Stimulated activated CD8-positive, alpha-beta memory T cell treated with anti-CD3 and anti-CD28 coated beads, Interleukin-4, amount 100 ng/mL, for 24 hours (primary cell): ENCODE results near the gene NRL.
"Not testable (repeated sequence)": the region's sequence is repeated elsewhere in the genome, so short reads cannot be mapped to it uniquely, and the experiment has no call there.

Experiments
- DNase-seq: peaks from one replicate; pipeline ENCODE4 v3.0.0-alpha.2; 2020; ENCODE audit warnings: low read depth

NRL gene

GRCh38 chr14:24123424-24124417 lies 9.0 kb upstream of the NRL start:
- DNase-seq = no peak

GRCh38 chr14:24122898-24123297 lies 8.1 kb upstream of the NRL start:
- DNase-seq = no peak

GRCh38 chr14:24122416-24122815 lies 7.7 kb upstream of the NRL start:
- DNase-seq = no peak

- no peak for DNase-seq
These were observed 6.5 kb upstream of the NRL start for GRCh38 chr14:24121210-24121609.

DNA sequence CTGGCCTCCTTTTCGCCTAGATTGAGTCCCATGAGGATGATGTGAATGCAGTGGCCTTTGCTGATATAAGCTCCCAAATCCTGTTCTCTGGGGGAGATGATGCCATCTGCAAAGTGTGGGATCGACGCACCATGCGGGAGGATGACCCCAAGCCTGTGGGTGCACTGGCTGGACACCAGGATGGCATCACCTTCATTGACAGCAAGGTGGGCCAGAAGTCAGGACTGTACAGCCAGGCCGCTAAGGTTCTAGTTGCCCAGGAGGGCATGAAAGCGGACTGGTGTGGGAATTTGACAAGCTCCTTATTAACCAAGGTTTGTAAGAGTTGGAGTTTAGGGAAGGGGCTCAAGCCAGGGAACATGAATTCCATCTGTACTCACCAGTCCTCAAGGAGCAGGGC lies 4.9 kb upstream of the NRL start:
- no peak for DNase-seq

GRCh38 chr14:24117179-24117578 lies 2.4 kb upstream of the NRL start:
- DNase-seq = no peak

DNA sequence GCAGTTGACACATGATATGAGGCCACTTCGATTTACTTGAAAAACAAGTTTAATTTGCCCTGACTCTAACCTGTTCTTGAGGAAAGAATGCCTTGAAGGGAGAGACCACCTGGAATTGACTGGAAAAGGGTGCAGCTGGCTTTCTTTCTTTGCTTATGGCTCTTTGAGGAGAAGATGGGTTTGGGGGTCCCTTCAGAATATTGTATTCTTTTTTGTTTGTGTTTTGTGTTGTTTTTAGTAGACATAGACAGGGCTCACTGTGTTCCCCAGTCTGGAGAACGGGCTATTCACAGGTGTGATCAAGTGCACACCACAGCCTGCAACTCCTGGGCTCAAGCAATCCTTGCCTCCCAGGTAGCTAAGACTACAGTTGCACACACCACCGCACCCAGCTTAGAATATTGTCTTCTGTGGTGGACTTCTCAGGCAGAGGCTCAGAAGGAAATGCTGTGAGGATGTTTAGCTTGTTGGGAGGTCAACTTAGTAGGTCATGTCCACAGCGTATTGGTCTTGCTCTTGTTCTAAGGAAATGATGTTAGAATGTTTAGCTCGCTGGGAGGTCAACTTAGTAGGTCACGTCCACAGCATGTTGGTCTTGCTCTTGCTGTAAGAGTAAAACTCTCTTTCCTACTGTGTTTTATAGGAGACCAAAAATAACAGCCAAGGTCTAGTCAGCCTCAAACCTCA lies 1.5 kb upstream of the NRL start:
- DNase-seq = no peak

- DNase-seq = no peak
These were observed 826 bp upstream of the NRL start for GRCh38 chr14:24115422-24116127.

GRCh38 chr14:24113801-24114531 lies 783 bp downstream of the NRL start:
- peak; percentile 66 for DNase-seq

GRCh38 chr14:24113379-24113800 lies 1.4 kb downstream of the NRL start:
- DNase-seq = no peak

- DNase-seq = no peak
These were observed 4.2 kb downstream of the NRL start for GRCh38 chr14:24110523-24110922.

DNA sequence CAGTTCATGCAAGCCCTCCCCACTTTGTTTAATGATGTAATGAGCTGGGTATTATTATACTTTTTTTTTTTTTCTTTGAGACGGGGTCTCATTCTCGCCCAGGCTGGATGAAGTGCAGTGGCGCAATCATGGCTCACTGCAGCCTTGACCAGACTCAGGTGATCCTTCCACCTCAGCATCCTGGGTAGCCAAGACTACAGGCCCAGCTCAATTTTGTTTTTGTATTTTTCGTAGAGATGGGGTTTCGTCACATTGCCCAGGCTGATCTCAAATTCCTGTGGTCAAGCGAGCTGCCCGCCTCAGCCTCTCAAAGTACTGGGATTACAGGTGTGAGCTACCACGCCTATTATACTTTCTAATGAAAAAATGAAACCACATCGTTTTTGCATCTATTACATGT lies 4.7 kb downstream of the NRL start:
- no peak for DNase-seq

- no peak for DNase-seq
These were observed 6.3 kb downstream of the NRL start for GRCh38 chr14:24108336-24108874.

GRCh38 chr14:24106672-24107271 lies 8.0 kb downstream of the NRL start:
- no peak for DNase-seq

GRCh38 chr14:24105609-24106239 lies 9.0 kb downstream of the NRL start:
- DNase-seq = not testable (repeated sequence)

DNA sequence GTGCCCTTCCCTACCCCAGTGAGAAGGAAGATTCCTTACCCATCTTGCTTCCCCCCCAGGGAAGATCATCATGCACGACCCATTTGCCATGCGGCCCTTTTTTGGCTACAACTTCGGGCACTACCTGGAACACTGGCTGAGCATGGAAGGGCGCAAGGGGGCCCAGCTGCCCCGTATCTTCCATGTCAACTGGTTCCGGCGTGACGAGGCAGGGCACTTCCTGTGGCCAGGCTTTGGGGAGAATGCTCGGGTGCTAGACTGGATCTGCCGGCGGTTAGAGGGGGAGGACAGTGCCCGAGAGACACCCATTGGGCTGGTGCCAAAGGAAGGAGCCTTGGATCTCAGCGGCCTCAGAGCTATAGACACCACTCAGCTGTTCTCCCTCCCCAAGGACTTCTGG lies 11.3 kb downstream of the NRL start:
- DNase-seq = no peak

- no peak for DNase-seq
These were observed 12.2 kb downstream of the NRL start for GRCh38 chr14:24102357-24103048.

DNA sequence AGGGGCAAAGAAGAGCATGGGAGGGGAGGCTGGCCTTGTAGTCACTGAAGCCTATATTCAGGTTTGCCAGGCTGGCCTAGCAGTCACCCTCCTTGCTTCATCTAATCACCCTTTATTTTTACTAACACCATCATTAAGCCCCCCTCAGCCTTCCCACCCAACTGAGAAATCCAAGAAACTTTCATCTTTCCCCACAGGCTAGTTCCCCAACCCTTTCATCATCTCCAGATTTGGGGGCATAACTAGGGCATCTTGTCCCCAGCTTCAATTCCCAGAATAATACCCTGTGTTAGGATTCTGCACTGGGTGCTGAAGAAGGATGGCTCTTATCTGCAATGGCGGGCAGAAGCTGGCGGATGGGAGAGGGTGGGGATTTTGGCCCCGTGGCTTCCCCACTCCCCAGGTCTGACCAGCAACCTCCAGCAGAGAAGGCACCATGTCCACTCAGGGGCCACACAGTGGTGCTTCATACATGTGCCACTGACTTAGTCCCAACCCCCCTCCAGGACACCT lies 13.7 kb downstream of the NRL start:
- DNase-seq = no peak

- no peak for DNase-seq
These were observed 14.4 kb downstream of the NRL start for GRCh38 chr14:24100197-24100981.
